NT2/D1 (cell line): ENCODE measurements around the gene ANO1.

ENCODE experiments used
- YY1 ChIP-seq: IDR thresholded peaks from 2 replicates; pipeline ENCODE4 v1.6.1; 2011; ENCODE audit not compliant: insufficient read length, insufficient read depth
- ZNF274 ChIP-seq: IDR thresholded peaks from 2 replicates; pipeline ENCODE4 v1.6.1; 2011; ENCODE audit warnings: mild to moderate bottlenecking, low read depth, low read length

DNA sequence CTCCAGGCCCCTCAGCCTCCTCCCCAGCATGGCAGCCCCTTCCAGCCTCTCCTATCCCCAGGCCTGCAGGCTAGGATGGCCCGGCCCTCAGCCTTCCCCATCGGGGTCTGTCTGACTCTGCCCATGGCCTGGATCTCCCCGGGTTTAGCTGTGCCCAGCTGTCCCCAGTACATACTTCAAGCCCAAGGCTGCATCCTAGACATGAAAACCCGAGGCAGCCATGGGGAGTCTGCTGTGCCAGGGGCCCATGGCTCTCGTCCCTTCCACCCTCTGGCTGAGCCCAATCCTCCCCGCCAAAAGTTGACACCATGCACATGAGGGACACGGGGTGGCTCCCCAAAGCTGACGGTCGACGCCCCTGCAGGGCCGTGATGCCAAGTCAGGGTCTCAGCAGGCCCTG, 102.8 kb downstream of the ANO1 start:
- no peak for TF ChIP-seq YY1
- no peak for TF ChIP-seq ZNF274
